ENCODE measurements around the gene SEMA6D. TPM values are rescaled to one million over a fixed set of nuclear protein-coding genes. Genes with fewer than 3 reads are reported as not detected.

SEMA6D gene
- total RNA-seq, 1 experiment from 2014 or later = 15.8 TPM

- no CpG with 5 or more reads among the region's 4 CpGs for WGBS (ENCODE audit: extremely low coverage, insufficient read length, low lambda C conversion rate)
- H4K5ac ChIP-seq (ENCODE audit: insufficient read length, low read depth, low read length) = no peak overlapping the region
- no peaks in the 10 kb centered on the region for H3K27me3 ChIP-seq (ENCODE audit: insufficient read depth, low read length)
- no peak overlapping the region for H3K56ac ChIP-seq (ENCODE audit: insufficient read length, low read depth, low read length)
- no peak overlapping the region for H4K91ac ChIP-seq (ENCODE audit: insufficient read length, low read depth, low read length)
- no peak overlapping the region for H4K8ac ChIP-seq (replicated peaks; ENCODE audit: insufficient read length, low read depth, low read length)
- H3K4me3 Mint-ChIP-seq = no peak overlapping the region
- H3K23me2 ChIP-seq (ENCODE audit: insufficient read length, low read depth, low read length, poor library complexity, severe bottlenecking) = no peaks in the 10 kb centered on the region
- no peak overlapping the region for H3K27ac ChIP-seq (ENCODE audit: insufficient read length, low read depth, low read length)
- H3K23ac ChIP-seq (ENCODE audit: insufficient read length, low read depth, low read length) = no peak overlapping the region
- H3K4me1 Mint-ChIP-seq = peaks cover 9 to 27% of the 10 kb centered on the region in 2 experiments
- no peaks in the 10 kb centered on the region for H4K20me1 ChIP-seq (ENCODE audit: control insufficient read depth, insufficient read depth, insufficient read length)
- no peak overlapping the region for H2BK5ac ChIP-seq (ENCODE audit: insufficient read length, low read length)
- H3K36me3 Mint-ChIP-seq (ENCODE audit: insufficient read depth in 1 of 3, low read depth in 3 of 3) = peaks cover 0 to 9% (median 0%) of the 10 kb centered on the region in 3 experiments; a peak in 2 of 7 replicates
- H2BK15ac ChIP-seq (ENCODE audit: low read depth, low read length) = no peak overlapping the region
- TF ChIP-seq CTCF (conservative IDR thresholded peaks at IDR 0.05) = no peak
- no peak overlapping the region for H3K27ac Mint-ChIP-seq
- no peak overlapping the region for H3K18ac ChIP-seq (ENCODE audit: insufficient read length, low read depth, low read length)
- no peak overlapping the region for H2BK12ac ChIP-seq (ENCODE audit: insufficient read length, low read depth, low read length)
- no peak overlapping the region for H3K4ac ChIP-seq (ENCODE audit: low read depth, low read length)
- H3K9me3 ChIP-seq (ENCODE audit: control insufficient read depth, low read depth, low read length) = no peaks in the 10 kb centered on the region
- DNase-seq = no peak
- H2AFZ ChIP-seq (ENCODE audit: low read length) = no peak overlapping the region
- no peaks in the 10 kb centered on the region for H3K9me3 Mint-ChIP-seq
- no peak overlapping the region for H2AK5ac ChIP-seq (ENCODE audit: insufficient read length, low read length)
- H3K4me1 ChIP-seq (ENCODE audit: insufficient read depth, low read length) = no peaks in the 10 kb centered on the region
- no peak overlapping the region for H2BK20ac ChIP-seq (ENCODE audit: low read depth, low read length, poor library complexity, severe bottlenecking)
- no peaks in the 10 kb centered on the region; the same call in 1 of the 2 replicates for H3K79me2 ChIP-seq (ENCODE audit: insufficient read depth, low read length)
- no peak overlapping the region for H3K9ac ChIP-seq (ENCODE audit: extremely low read depth, insufficient read length, low read length)
- H2BK120ac ChIP-seq (ENCODE audit: low read depth, low read length, poor library complexity, severe bottlenecking) = no peak overlapping the region
- no peak overlapping the region for H3K4me2 ChIP-seq (ENCODE audit: insufficient read depth, insufficient read length, low read length)
- no peak overlapping the region for H3T11ph ChIP-seq (ENCODE audit: low read length)
- no peaks in the 10 kb centered on the region; the same call in 1 of the 2 replicates for H3K27me3 Mint-ChIP-seq (ENCODE audit: low read depth)
- no peaks in the 10 kb centered on the region for H3K79me1 ChIP-seq (ENCODE audit: insufficient read depth, low read depth, low read length, poor library complexity, severe bottlenecking)
- no peak overlapping the region for H3K14ac ChIP-seq (ENCODE audit: insufficient read depth, low read length)
These were observed 9.8 kb downstream of the SEMA6D start for GRCh38 chr15:47727137-47727536.

Measured in H9 (cell line).